Heart left ventricle (tissue), 16 donors: ENCODE results near the gene TAOK3. TPM values are rescaled to one million over a fixed set of nuclear protein-coding genes. Genes with fewer than 3 reads are reported as not detected.
"Not testable (repeated sequence)": the region's sequence is repeated elsewhere in the genome, so short reads cannot be mapped to it uniquely, and the experiment has no call there.

Experiments used
- ATAC-seq, 4 donors: fragments of 200-7000 bp; cut with Tn5 transposase; one replicate each; pipeline ENCODE4 v1.9.1; 2020 to 2022; ENCODE audit warnings: moderate library complexity in 4 of 4, mild to moderate bottlenecking in 3 of 4, moderate number of reproducible peaks in 1 of 4
- DNase-seq, 5 donors: peaks; one replicate each; pipeline ENCODE4 v3.0.0-alpha.2; 2020
- H3K27ac ChIP-seq, 12 donors: fragments of 200-600 bp; sonication (generic) in 4 of 12; one replicate each; pipeline versions ENCODE4 v1.5.0 to v1.8.0; 2016 to 2022; ENCODE audit warnings: mild to moderate bottlenecking in 2 of 12
- H3K27me3 ChIP-seq, 9 donors: fragments of 200-600 bp; sonication (generic) in 2 of 9; one replicate each; pipeline versions ENCODE4 v1.5.1 to v1.8.0; 2016 to 2022; ENCODE audit warnings: mild to moderate bottlenecking in 3 of 9
- H3K36me3 ChIP-seq, 9 donors: fragments of 200-600 bp; sonication (generic) in 2 of 9; one replicate each; pipeline versions ENCODE4 v1.5.0 to v1.8.0; 2018 to 2022; ENCODE audit warnings: mild to moderate bottlenecking in 2 of 9
- H3K4me1 ChIP-seq, 12 donors: fragments of 200-600 bp; sonication (generic) in 4 of 12; one replicate each; pipeline versions ENCODE4 v1.5.0 to v1.8.0; 2016 to 2022; ENCODE audit warnings: mild to moderate bottlenecking in 3 of 12
- H3K4me3 ChIP-seq, 12 donors: fragments of 200-600 bp; sonication (generic) in 4 of 12; one replicate each; pipeline versions ENCODE4 v1.5.0 to v1.8.0; 2017 to 2022; ENCODE audit warnings: mild to moderate bottlenecking in 9 of 12, moderate library complexity in 4 of 12
- H3K9me3 ChIP-seq, 12 donors: fragments of 200-600 bp; sonication (generic) in 4 of 12; one replicate each; pipeline versions ENCODE4 v1.5.0 to v1.8.0; 2016 to 2022; ENCODE audit warnings: mild to moderate bottlenecking in 1 of 12
- POLR2A ChIP-seq, 2 donors: fragments of 450-650 bp; IDR thresholded peaks; one replicate each; pipeline ENCODE4 v1.6.1; 2017; ENCODE audit warnings: antibody characterized with exemption in 2 of 2, mild to moderate bottlenecking in 2 of 2, moderate library complexity in 2 of 2
- WGBS, 4 donors: extraction: QIAGEN DNeasy Blood & Tissue Kit in 2 of 4; methylation state at CpG; one replicate each; pipeline versions ENCODE4 v1.1.5 to v1.1.7; 2013 to 2018; 5-methylcytosine and 5-hydroxymethylcytosine counted together
- intact Hi-C, 10 donors: fragments of 100-400 bp; cut with DNase I; formaldehyde crosslinking; loops; one replicate each; pipeline versions ENCODE4 v1.11.1 to v1.14.2; 2022
- polyA plus RNA-seq, 2 donors: library from polyadenylated mRNA; stranded (reverse); fragments of 200-250 nt; gene quantifications; one replicate each; pipeline ENCODE4 v1.2.3, GENCODE V29; 2013
- total RNA-seq, 9 donors: library from RNA; depleted of rRNA in 2 of 9; stranded (reverse); fragments of >200 nt in 2 of 9; fragmentation: NEBNext Ultra II Directional in 3 of 9; extraction: Animal tissue kit (Norgen Biotek cat#: 25700) in 3 of 9; gene quantifications; one replicate each; pipeline versions ENCODE4 v1.1.0 to v1.2.4, GENCODE V29; 2016 to 2023
- TF ChIP-seq, protein P1 (sequence below), 12 donors: fragments of 200-600 bp; sonication (generic) in 4 of 12; IDR thresholded peaks; one replicate each; pipeline versions ENCODE4 v1.5.0 to v1.8.0; 2018 to 2022; ENCODE audit warnings: antibody characterized with exemption in 12 of 12, mild to moderate bottlenecking in 5 of 12
- donor health status: ischemic (EF 13 %, LVEDD 7.1; RV severe dilation, severe dysfunction).
- donor health status: healthy with polysubstance abuse.
- donor health status: DM: no; HTN: yes; CAD: no.
- donor health status: DM: no; HTN: no; CAD: no.
- donor health status: ischemic (EF 25% LVEDD 6.9; RV normal size, moderate dysfunction).
- donor health status: ischemic (EF 25% LVEDD 5.7; RV mildly dilated, moderate dysfunction).
- donor health status: healthy.
- donor health status: DM: yes; HTN: yes; CAD: no.
- donor health status: ischemic (EF 35%, LVEDD 5.7; RV mildly dilated, moderate dysfunction).
- donor health status: nonischemic (EF 11% LVEDD 7.7; RV severe dilation, severe dysfunction).
- donor health status: DM: yes; HTN: yes; CAD: no.
- donor health status: PGD.
- donor health status: ischemic (EF 29% LVEDD 5.4; RV normal size, mild dysfunction).
- donor health status: nonischemic (EF 23%, LVEDD 6.1; RV moderate dilation, normal function).

Gene TAOK3
- total and polyA plus RNA-seq, 11 donors = 11.8 to 26.6 (median 22.2) TPM

DNA sequence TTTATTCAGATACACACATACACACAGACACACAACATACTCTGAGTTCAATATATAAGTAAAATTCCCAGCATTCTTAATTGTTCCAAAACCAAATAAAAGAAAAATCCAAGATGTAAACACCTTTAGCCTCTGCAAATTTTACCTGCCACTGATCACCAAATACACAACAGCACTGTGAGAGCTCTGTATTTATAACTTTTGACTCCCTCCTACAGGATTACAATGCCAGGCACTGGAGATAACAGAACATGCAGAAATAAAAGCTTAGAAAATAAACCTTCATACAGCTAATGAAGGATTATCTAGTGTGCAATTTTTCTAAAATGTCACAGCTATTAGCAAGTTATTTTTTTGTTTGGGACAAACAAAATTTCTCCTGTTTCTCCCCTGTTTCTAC is 85.0 kb downstream of the TAOK3 start:
- H3K9me3 ChIP-seq = no peaks in the 10 kb centered on the region
- intact Hi-C loops = no loop called here
- no peak for DNase-seq

DNA sequence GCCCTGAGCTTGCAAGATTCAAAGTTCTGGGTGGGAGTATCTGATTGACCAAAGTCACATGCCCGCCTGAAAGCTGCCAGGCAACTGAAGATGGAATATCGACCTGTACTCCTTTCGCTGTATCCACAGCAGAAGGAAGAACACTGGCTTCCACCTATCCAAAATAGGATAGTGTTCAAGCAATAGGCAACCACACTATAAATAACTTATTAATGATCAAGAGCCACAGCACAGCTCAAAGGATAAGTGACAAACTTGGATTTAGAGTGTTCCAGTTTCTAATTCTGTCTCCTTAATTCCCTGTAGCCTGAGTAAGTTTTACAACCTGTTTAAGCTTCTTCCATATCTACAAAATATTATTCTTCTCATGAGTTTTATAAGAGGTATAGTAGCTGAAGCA is 89.9 kb downstream of the TAOK3 start:
- no peak for TF ChIP-seq POLR2A (IDR thresholded peaks at IDR 0.05)
- TF ChIP-seq, protein P1, sequence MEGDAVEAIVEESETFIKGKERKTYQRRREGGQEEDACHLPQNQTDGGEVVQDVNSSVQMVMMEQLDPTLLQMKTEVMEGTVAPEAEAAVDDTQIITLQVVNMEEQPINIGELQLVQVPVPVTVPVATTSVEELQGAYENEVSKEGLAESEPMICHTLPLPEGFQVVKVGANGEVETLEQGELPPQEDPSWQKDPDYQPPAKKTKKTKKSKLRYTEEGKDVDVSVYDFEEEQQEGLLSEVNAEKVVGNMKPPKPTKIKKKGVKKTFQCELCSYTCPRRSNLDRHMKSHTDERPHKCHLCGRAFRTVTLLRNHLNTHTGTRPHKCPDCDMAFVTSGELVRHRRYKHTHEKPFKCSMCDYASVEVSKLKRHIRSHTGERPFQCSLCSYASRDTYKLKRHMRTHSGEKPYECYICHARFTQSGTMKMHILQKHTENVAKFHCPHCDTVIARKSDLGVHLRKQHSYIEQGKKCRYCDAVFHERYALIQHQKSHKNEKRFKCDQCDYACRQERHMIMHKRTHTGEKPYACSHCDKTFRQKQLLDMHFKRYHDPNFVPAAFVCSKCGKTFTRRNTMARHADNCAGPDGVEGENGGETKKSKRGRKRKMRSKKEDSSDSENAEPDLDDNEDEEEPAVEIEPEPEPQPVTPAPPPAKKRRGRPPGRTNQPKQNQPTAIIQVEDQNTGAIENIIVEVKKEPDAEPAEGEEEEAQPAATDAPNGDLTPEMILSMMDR (IDR thresholded peaks at IDR 0.05) = no peak
- Histone ChIP-seq H3K27ac (no peak overlapping the region), H3K27me3 (no peaks in the 10 kb centered on the region), H3K9me3 (peaks cover 0 to 4% (median 0%) of the 10 kb centered on the region in 12 donors), H3K36me3 (peaks cover 0 to 5% (median 0%) of the 10 kb centered on the region in 9 donors), H3K4me1 (peaks cover 0 to 4% (median 0%) of the 10 kb centered on the region in 12 donors), H3K4me3 (no peak overlapping the region)
- WGBS, 4 donors = 88 to 96% (median 92%) methylated on average over 3 of the region's 3 CpGs
- intact Hi-C loops = no loop called here
- ATAC-seq = no peak
- DNase-seq = no peak

More for the DNA sequence above, 85.0 kb downstream of the TAOK3 start:
- TF ChIP-seq, protein P1 (IDR thresholded peaks at IDR 0.05) = no peak
- no peak for TF ChIP-seq POLR2A (IDR thresholded peaks at IDR 0.05)
- ATAC-seq = no peak
- no peaks in the 10 kb centered on the region for H3K36me3 ChIP-seq
- peaks cover 0 to 16% (median 0%) of the 10 kb centered on the region in 12 donors for H3K4me1 ChIP-seq
- no peak overlapping the region for H3K4me3 ChIP-seq
- no peak overlapping the region for H3K27ac ChIP-seq
- H3K27me3 ChIP-seq = no peaks in the 10 kb centered on the region

DNA sequence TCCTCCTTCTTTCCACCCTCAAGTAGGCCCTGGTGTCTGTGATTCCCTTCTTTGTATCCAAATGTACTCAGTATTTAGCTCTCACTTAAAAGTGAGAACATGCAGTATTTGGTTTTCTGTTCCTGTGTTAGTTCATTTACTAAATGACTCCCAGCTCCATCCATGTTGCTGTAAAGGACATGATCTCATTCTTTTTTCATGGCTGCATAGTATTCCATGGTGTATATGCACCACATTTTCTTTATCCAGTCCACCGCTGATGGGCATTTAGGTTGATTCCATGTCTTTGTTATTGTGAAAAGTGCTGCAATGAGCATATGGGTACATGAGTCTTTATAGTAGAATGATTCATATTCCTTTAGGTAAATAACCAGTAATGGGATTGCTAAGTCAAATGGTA is 94.4 kb downstream of the TAOK3 start:
- H3K9me3 ChIP-seq = not testable (repeated sequence)

DNA sequence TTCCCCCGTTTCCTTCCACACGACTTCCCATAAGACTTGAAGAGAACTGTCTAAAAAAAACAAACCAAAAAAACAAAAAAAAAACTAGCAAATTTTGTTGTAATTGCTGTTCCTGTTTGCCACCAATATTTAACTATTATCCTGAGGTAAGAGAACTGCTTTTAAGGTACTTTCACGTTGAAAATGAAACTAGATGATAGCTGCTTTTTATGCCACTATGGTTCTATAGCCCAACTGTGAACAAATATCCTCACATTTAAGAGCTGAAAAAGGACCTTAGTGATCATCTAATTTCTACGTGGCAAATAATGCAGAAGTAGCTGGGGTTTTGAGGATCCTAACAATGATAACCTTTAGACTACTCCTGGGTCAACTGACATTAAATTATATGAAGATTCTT is 98.6 kb downstream of the TAOK3 start:
- 72 to 82% (median 75%) methylated on average over 4 of the region's 4 CpGs for WGBS, 4 donors
- Histone ChIP-seq H3K27ac (no peak overlapping the region), H3K27me3 (no peaks in the 10 kb centered on the region), H3K9me3 (peaks cover 0 to 4% (median 0%) of the 10 kb centered on the region in 12 donors), H3K4me3 (no peak overlapping the region), H3K36me3 (no peaks in the 10 kb centered on the region), H3K4me1 (peaks cover 0 to 6% (median 0%) of the 10 kb centered on the region in 12 donors)
- DNase-seq (no peak), ATAC-seq (no peak)
- TF ChIP-seq, protein P1 (IDR thresholded peaks at IDR 0.05) = no peak
- TF ChIP-seq POLR2A (IDR thresholded peaks at IDR 0.05) = no peak
- intact Hi-C loops = no loop called here

More for the DNA sequence above, 94.4 kb downstream of the TAOK3 start:
- H3K4me3 ChIP-seq, H3K4me1 ChIP-seq, DNase-seq, ATAC-seq, H3K27me3 ChIP-seq, intact Hi-C loops, H3K36me3 ChIP-seq, H3K27ac ChIP-seq: not testable (repeated sequence)
- WGBS, 4 donors = 97 to 100% (median 98%) methylated on average over 1 of the region's 1 CpG

DNA sequence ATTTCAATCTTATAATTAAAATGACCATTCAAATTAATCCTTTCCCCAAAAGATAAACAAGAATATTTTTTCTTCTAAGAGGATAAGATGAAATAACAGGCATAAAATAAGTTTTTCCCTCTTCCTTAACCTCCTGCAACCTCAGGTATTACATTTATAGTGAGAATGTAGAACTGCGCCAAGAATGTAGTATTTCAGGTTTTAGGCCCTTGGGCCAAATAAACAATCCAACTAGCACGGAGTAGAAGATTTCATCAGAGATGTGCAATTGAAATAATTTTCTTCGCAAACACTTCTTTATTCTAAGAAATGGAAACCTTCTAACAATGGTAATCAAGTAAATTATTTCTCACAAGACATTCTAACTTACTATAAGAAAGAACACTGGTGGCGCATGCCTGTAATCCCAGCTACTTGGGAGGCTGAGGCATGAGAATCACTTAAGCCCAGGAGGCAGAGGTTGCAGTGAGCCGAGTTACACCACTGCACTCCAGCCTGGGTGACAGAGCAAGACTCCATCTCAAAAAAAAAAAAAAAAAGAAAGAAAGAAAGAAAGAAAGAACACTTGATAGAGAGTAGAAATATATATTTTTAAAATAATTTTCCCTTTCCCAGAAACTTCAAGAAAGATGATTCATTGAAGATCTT is 100.8 kb downstream of the TAOK3 start:
- TF ChIP-seq, protein P1 (IDR thresholded peaks at IDR 0.05) = no peak
- no peak for TF ChIP-seq POLR2A (IDR thresholded peaks at IDR 0.05)

More for the DNA sequence above, 100.8 kb downstream of the TAOK3 start:
- H3K36me3 ChIP-seq = no peaks in the 10 kb centered on the region
- no peaks in the 10 kb centered on the region for H3K9me3 ChIP-seq
- ATAC-seq (no peak), DNase-seq (no peak)
- no peak overlapping the region for H3K4me3 ChIP-seq
- 94 to 99% (median 96%) methylated on average over 5 of the region's 5 CpGs for WGBS, 4 donors
- no peak overlapping the region for H3K27ac ChIP-seq
- intact Hi-C loops = no loop called here
- peaks cover 0 to 6% (median 0%) of the 10 kb centered on the region in 12 donors for H3K4me1 ChIP-seq
- no peaks in the 10 kb centered on the region for H3K27me3 ChIP-seq
